GM15510 (cell line): ENCODE measurements around the gene SUGP2.

Experiments used
- POLR2A ChIP-seq: IDR thresholded peaks from 3 replicates; pipeline ENCODE4 v1.6.1; 2011; ENCODE audit warnings: borderline replicate concordance; ENCODE audit not compliant: insufficient read length; ENCODE audit errors: extremely low read depth

SUGP2 gene

DNA sequence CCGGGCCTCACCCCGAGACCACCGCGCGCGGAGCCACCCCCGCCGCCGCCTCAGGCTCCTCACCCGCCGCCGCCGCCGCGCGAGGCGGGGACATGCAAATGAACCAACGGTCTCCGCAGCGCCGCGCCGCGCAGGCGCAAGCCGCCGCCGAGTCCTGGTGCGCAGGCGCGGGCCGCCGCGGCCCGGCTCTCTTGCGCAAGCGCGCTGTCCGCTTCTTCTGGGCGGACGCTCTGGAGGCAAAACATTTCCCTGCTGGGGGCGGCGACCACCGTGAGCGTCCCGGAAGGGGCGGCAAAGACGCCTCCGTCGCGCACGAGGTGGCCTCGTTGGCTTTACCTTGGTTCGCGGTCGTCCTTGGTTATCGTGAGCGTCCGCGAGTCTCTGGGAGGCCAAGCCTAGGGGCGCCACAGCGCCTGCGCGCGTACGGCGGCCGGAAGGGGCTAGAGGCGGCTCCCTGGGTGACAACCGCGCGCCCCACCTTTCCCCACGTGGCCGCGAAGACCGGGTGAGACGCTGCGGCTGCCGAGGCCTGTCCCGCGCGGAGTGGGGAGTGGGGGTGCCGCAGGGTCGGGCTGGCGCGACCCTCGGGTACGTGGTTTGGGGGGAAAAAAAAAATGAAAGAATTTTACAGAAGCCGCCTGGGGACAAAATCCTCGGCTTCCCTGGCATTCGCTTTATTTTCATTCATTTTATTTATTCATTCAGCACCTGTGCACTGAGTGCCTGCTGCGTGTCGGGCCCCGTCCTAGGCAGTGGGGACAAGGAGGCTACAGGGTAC, at the start of gene SUGP2, which contains the start of gene ARMC6:
Gene SUGP2 (minus strand): TSS at position 92 of the 778 bp plus-strand sequence. CDS start 2,446 bp downstream, outside the sequence.
Gene ARMC6 (plus strand): TSS at position 178 of the 778 bp plus-strand sequence. CDS start 607 bp downstream, outside the sequence.
- peak; percentile 90 for TF ChIP-seq POLR2A

DNA sequence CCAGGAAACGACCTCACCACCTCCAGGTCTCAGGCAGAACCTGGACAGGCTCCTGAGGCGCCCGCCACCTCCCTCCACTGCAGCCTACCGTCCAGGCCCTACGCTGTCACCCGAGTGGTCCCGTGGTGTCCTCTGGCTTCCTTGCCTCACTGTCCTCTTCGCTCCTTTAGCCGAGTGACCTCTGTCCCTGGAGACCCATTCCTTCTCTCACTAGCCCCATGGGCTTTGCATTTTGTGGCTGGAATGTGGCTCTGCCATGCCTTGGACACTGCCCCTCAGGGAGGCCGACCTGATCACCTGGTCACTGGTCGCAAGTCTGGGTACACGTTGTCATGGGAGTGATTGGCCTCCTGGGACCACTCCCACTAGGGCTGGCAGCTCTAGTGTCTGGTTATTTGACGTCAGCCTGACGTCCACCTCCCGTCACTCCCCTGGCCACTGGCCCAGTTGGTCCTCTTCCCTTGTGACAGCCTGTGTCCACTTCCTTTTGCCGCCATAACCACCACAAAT, 48.4 kb upstream of the SUGP2 start:
- no peak for TF ChIP-seq POLR2A

DNA sequence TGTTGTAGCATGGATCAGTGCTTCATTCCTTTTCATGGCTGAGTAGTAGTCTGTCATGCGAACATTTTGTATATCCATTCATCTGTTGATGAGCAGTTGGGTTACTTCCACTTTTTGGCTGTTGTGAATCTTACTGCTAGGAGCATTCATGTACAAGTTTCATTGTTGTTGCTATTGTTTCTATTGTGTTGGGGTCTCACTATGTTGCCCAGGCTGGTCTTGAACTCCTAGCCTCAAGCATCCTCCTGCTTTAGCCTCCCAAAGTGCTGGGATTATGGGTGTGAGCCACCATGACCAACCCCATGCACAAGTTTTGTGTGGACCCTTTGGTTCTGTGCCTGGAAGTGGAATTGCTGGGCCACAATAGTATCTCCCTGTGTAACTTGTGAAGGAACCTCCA, 46.3 kb upstream of the SUGP2 start:
- no peak for TF ChIP-seq POLR2A

DNA sequence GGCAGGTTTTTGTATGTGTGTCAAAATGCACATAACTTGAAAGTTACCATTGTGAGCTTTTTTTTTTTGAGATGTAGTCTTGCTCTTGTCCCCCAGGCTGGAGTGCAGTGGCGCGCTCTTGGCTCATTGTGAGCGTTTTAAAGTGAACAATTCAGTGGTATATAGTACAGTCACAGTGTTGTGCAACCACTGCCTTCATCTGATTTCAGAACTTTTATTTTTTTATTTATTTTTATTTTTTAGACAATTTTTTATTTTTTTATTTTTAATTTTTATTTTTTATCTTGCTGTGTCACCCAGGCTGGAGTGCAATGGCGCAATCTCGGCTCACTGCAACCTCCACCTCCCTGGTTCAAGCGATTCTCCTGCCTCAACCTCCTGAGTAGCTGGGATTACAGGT, 45.5 kb upstream of the SUGP2 start:
- no peak for TF ChIP-seq POLR2A

DNA sequence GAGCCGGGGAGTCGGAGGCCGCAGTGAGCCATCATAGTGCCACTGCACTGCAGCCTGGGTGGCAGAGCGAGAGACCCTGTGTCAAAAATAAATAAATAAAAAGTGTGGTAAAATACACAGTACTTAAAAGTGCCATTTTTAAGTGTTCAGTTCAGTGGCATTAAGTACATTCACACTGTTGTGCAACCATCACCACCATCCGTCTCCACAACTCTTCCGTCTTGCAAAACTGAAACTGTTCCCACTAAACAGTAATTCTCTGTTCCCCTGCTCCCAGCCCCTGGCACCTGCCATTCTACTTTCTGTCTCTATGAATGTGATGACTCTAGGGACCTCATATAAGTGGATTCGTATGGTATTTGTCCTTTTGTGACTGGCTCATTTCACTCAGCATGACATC, 43.8 kb upstream of the SUGP2 start:
- TF ChIP-seq POLR2A, result no peak

DNA sequence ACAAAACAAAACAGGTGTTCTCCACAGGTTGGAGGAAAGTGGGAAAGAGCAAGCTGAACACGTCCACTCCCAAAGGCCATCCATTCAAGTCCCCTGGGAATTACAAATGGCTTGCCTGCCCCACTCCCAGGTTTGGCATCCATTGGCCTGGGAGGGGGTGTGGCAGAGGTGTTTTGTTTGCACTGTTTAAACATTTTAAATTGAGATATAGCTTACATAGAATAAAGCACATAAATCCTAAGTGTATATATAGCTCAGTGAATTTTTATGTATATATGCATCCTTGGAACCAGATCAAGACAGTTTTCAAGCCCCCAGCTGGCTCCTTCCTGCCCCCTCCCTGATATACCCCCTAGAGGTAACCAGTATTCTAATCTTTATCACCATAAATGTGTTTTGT, 43.2 kb upstream of the SUGP2 start:
- TF ChIP-seq POLR2A, result no peak

DNA sequence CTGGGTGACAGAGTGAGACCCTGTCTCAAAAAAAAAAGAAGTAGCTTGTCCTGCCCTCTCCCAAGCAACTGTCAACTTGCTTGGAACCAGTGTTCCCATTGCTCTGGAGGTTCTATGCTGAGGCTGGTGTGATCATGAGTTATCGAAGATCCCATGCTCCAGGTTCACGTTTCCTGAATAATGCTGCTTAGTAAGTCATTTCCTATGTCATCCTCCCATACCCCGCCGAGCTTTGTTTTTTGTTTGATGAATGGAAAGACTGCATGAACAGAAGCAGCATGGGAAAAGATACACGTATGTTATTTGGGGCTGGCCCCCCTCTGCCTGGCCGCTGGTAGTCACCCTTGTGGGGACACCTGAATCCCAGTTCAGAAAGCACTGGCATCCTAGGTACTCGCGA, 41.8 kb upstream of the SUGP2 start:
- no peak for TF ChIP-seq POLR2A

DNA sequence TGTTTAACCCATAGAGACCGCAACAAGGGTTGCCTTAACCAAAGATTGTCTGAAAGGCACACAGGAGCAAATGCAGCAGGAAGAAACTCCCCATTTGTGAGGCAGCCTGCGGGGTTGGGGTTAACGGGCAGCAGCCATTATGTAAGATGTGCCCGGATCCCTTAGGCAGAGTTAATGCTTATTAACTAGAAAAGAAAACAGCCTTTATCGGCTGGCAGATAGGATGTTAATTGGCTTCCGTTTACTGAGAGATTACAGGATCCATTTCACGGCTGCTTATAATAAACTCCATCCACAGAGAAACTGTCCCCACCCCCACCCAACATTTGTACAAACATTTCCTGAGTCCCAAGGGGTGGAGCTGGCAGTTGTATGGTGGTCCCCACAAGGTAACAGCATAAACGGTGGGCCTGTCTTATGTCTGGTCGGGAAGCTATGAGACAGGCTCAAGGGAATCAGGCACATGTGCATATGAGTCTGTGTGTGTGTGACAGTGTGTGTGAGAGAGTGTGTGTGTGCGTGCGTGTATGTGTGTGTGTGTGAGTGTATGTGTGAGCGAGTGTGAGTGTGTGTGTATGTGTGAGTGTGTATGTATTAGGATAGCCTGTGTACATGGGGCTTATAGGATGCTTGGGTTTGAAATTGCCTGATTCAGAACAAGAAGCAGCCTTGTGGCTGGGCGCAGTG, 41.0 kb upstream of the SUGP2 start:
- no peak for TF ChIP-seq POLR2A

DNA sequence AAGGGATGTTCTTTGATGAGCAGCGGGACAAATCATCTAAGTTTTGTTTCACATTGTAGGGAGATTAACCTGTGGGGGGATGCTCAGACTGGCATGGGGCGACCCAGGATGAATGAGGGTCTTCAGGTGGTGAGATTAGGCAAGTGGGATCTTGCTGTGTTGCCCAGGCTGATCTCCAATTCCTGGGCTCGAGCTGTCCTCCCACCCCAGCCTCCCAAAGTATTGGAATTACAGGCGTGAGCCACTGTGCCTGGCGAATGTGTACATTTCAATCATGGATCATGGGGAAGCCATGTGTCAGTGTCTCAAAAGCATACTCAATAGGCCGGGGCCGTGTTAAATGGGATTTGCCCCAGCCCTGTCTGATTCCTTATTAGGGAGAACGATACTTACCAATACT, 38.6 kb upstream of the SUGP2 start:
- no peak for TF ChIP-seq POLR2A

DNA sequence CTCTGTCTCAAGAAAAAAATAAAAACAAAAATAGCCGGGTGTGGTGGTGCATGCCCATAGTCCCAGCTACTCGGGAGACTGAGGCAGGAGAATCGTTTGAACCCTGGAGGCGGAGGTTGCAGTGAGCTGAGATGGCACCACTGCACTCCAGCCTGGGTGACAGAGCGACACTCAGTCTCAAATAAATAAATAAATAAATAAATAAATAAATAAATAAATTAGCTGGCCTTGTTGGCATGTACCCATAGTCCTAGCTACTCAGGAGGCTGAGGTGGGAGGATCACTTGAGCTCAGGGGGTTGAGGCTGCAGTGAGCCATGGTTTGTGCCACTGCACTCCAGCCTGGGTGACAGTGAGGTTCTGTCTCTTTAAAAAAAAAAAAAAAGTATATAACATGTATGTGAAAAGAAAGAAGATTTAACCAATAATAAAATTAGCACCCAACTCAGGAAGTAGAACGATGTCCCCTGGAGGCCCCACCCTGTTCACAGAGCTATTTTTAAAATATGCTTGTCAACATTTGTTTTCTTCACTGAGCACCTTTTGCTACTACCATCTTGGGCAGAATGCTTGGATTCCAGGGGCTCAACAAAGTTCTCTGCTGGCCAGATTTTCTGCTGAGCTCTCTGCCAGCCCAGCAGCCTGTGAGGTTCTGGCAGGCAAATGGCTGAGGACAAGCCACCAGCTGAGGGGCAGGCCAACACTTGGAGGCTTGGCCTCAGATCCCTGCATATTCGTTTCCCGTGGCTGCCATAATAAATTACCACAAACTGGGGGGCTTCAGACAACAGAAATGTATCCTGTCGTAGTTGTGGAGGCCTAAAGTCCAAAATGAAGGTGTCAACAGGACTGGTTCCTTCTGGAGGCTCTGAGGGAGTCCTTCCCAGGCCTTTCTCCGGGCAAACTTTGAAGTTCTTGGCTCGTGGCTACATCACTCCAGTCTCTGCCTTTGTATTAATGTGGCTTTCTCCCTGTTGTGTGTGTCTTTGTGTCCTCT, 35.6 kb upstream of the SUGP2 start:
- no peak for TF ChIP-seq POLR2A

DNA sequence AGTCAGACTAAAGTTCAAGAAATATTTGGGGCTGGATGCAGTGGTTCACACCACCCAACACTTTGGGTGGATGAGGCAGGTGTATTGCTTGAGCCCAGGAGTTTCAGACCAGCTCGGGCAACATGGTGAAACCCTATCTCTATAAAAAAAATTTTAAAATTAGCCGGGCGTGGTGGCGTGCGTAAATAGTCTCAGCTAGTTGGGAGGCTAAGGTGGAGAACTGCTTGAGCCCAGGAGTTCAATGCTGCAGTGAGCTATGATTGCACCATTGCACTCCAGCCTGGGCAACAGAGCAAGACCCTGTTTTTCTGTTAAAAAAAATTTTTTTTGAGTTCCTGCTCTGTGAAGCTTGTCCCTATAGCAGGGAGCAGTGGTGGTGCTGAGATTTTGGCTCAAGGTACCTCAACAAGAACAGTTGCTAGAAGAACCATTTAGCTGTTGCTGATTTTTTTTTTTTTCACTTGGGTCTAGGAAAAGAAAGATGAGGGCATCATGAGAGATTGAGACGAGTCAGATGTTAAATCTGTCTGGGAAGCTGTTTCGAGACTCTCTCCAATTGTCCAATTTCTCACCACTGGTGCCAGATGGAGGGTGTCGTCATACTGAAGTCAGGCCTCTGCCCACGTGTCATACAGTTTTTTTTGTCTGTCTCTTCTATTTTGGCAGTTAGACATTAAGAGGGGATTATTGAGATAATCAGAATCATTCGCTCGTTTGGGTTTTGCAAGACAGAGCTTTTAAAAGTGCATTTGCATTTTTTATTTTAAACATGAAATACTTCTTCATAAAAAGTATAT, 34.2 kb upstream of the SUGP2 start:
- TF ChIP-seq POLR2A, result no peak

DNA sequence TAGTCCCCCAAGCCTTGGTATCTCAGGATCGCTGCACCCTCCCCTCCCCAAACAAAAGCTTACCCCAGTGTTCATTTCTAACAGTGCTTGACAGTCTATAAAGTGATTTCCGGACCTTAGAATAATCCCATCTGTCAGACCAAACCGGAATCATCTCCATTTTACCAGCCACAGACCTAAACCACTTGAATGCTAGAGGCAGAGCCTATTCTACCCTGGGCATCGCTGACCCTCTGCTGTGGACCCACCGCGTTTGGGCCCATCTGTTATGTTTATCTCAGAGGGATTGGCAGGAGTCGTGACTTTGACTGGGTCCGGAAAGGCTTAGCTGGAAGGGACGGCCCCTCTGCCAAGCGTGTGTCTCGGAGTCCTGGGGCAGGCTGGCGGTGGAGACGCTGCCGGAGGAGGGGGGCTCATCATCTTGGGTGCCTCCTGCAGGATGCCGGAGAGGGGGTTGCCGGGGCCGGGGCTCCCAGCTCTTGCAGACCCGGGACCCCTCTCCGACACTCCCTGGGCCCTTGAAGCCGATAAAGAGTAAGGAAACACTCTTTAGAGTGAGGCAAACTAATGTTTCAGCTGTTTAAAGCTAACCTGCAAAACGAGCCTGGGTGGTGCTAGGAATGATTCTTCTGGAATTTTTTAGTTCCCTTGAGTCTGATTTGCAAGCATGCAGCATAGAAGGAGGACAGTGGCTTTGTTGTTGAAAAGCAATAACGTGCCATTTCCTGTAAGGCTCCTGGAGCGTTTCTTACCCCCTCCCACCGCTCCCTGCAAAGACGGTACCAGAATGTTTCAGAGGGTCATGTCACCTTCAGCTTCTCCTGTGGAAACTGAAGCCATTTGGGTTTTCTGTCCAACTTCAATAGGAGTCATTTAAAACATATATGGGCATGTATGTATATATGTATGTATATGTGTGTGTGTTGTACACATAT, 31.8 kb upstream of the SUGP2 start:
- peak; percentile 21 for TF ChIP-seq POLR2A

DNA sequence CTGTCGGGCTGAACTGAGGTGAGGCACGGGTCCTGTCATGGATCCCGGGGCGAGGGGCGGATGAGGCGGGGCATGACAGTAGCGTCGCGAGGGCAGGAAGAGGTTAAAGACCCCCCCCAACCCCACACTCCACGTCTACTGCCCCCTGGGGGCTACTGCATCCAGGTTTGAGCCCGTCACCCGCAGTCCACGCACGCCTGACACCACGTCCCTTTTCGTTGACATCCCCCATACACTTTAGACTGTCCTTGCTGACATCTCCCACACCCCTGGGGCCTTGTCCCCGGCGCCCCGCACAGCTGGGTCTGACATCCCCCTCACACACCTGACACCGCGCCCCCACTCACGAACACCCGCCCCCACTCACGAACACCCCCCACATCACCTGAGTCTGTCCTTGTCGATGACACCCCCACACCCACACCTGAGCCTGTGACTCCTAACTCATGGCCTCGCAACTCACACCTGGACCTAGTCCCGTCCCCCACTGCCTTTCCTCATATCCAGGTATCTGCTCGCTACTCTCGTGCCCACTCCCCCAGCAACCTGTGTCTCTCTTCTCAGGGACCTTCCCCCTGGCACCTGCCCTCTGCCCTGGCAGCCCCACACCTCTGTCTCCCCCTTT, 30.9 kb upstream of the SUGP2 start:
- TF ChIP-seq POLR2A, result peak; percentile 15
